K562 (cell line): ENCODE results near the gene GPN1. TPM values are rescaled to one million over a fixed set of nuclear protein-coding genes. Genes with fewer than 3 reads are reported as not detected.

Experiments
- MAX ChIP-seq: sonication (generic); formaldehyde crosslinking; IDR thresholded peaks from 2 replicates; pipeline ENCODE4 v1.9.0; 2022; ENCODE audit warnings: mild to moderate bottlenecking, missing genetic modification reagents
- NFIX ChIP-seq: fragments of 250-450 bp; sonication (Bioruptor Pico); IDR thresholded peaks from 2 replicates; pipeline ENCODE4 v1.4.0; 2020; ENCODE audit warnings: low read depth, mild to moderate bottlenecking, moderate library complexity
- PCBP1 ChIP-seq: fragments of 200-400 bp; formaldehyde crosslinking; IDR thresholded peaks from 2 replicates; pipeline ENCODE4 v1.6.1; 2018; ENCODE audit warnings: mild to moderate bottlenecking, low read depth, low read length; ENCODE audit not compliant: poor library complexity, severe bottlenecking
- RBM14 ChIP-seq: fragments of 200-400 bp; formaldehyde crosslinking; IDR thresholded peaks from 2 replicates; pipeline ENCODE4 v1.6.1; 2018; ENCODE audit warnings: low read depth, mild to moderate bottlenecking, low read length, moderate library complexity, borderline replicate concordance; ENCODE audit not compliant: insufficient read depth
- RBM39 ChIP-seq: fragments of 200-400 bp; formaldehyde crosslinking; optimal IDR thresholded peaks from 2 replicates; pipeline ENCODE3; 2018; ENCODE audit warnings: low read depth, low read length
- SNIP1 ChIP-seq: fragments of 450-650 bp; IDR thresholded peaks from 2 replicates; pipeline ENCODE4 v1.7.1; 2017; ENCODE audit warnings: low read depth, mild to moderate bottlenecking
- TRIM24 ChIP-seq, 2 experiments: fragments of 450-650 bp; IDR thresholded peaks; 2 replicates each; pipeline ENCODE4 v1.6.1; 2016
- ZNF318 ChIP-seq, 2 experiments: fragments of 450-650 bp; IDR thresholded peaks; 2 replicates each; pipeline ENCODE4 v1.6.1; 2016; ENCODE audit warnings: mild to moderate bottlenecking in 2 of 2, borderline replicate concordance in 1 of 2, low read depth in 1 of 2, moderate library complexity in 1 of 2
- polyA plus RNA-seq, 8 experiments: library from polyadenylated mRNA; depleted of rRNA in 4 of 8; stranded (reverse) in 5 of 8; unstranded in 3 of 8; fragments of >200 nt; fragmentation: Nextera tagmentation in 2 of 8; fragmentation: Illumina TruSeq in 1 of 8; extraction: Ambion mirVana in 2 of 8; extraction: Trizol in 1 of 8; gene quantifications; 2 replicates each; pipeline versions ENCODE4 v1.2.1 to v1.2.3, GENCODE V29; 2011 to 2014; ENCODE audit warnings: inconsistent platforms in 1 of 8, missing spikeins in 1 of 8
- total RNA-seq, 7 experiments: library from RNA; depleted of rRNA in 6 of 7; stranded (reverse); fragments of >200 nt in 6 of 7; fragmentation: Illumina TruSeq in 2 of 7; extraction: Trizol in 2 of 7; gene quantifications; 2 replicates each; pipeline versions ENCODE4 v1.2.1 to v1.2.3, GENCODE V29; 2011 to 2021; ENCODE audit warnings: low replicate concordance in 1 of 7
- TF ChIP-seq, protein P1 (sequence below): IDR thresholded peaks from 2 replicates; pipeline ENCODE4 v1.6.1; 2014; ENCODE audit warnings: antibody characterized with exemption
- TF ChIP-seq, protein P2 (sequence below): fragments of 450-650 bp; IDR thresholded peaks from 2 replicates; pipeline ENCODE4 v1.6.1; 2016; ENCODE audit warnings: mild to moderate bottlenecking
- TF ChIP-seq, protein P3 (sequence below): fragments of 250-450 bp; sonication (Bioruptor Pico); IDR thresholded peaks from 2 replicates; pipeline ENCODE4 v1.8.0; 2022; ENCODE audit warnings: moderate library complexity, mild to moderate bottlenecking, inconsistent platforms

The GPN1 gene
- total and polyA plus RNA-seq, 9 of the 15 experiments (the other 6 are each of a cell fraction or from before 2014, with no cell fraction given): 23.4 to 171 (median 48.2) TPM

GRCh38 chr2:27628767-27629709 lies at the start of gene GPN1, which contains the start of gene CCDC121 (continued):
- TF ChIP-seq ZNF318 (IDR thresholded peaks at IDR 0.05; ENCODE audit: borderline replicate concordance in 1 of 2, low read depth in 1 of 2): no peak
- TF ChIP-seq, protein P1, sequence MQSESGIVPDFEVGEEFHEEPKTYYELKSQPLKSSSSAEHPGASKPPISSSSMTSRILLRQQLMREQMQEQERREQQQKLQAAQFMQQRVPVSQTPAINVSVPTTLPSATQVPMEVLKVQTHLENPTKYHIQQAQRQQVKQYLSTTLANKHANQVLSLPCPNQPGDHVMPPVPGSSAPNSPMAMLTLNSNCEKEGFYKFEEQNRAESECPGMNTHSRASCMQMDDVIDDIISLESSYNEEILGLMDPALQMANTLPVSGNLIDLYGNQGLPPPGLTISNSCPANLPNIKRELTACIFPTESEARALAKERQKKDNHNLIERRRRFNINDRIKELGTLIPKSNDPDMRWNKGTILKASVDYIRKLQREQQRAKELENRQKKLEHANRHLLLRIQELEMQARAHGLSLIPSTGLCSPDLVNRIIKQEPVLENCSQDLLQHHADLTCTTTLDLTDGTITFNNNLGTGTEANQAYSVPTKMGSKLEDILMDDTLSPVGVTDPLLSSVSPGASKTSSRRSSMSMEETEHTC: no peak
- TF ChIP-seq SNIP1: no peak; the same call in 1 of the 2 replicates
- TF ChIP-seq, protein P2, sequence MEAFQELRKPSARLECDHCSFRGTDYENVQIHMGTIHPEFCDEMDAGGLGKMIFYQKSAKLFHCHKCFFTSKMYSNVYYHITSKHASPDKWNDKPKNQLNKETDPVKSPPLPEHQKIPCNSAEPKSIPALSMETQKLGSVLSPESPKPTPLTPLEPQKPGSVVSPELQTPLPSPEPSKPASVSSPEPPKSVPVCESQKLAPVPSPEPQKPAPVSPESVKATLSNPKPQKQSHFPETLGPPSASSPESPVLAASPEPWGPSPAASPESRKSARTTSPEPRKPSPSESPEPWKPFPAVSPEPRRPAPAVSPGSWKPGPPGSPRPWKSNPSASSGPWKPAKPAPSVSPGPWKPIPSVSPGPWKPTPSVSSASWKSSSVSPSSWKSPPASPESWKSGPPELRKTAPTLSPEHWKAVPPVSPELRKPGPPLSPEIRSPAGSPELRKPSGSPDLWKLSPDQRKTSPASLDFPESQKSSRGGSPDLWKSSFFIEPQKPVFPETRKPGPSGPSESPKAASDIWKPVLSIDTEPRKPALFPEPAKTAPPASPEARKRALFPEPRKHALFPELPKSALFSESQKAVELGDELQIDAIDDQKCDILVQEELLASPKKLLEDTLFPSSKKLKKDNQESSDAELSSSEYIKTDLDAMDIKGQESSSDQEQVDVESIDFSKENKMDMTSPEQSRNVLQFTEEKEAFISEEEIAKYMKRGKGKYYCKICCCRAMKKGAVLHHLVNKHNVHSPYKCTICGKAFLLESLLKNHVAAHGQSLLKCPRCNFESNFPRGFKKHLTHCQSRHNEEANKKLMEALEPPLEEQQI: no peak
- TF ChIP-seq, protein P3, sequence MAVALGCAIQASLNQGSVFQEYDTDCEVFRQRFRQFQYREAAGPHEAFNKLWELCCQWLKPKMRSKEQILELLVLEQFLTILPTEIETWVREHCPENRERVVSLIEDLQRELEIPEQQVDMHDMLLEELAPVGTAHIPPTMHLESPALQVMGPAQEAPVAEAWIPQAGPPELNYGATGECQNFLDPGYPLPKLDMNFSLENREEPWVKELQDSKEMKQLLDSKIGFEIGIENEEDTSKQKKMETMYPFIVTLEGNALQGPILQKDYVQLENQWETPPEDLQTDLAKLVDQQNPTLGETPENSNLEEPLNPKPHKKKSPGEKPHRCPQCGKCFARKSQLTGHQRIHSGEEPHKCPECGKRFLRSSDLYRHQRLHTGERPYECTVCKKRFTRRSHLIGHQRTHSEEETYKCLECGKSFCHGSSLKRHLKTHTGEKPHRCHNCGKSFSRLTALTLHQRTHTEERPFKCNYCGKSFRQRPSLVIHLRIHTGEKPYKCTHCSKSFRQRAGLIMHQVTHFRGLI: no peak
- no peak for TF ChIP-seq RBM39
- TF ChIP-seq NFIX: no peak
- TF ChIP-seq RBM14: no peak
- no peak for TF ChIP-seq TRIM24 (IDR thresholded peaks at IDR 0.05)
- TF ChIP-seq MAX (CRISPR knock-in tag): peak; percentile 92
- TF ChIP-seq PCBP1: no peak
